Stimulated activated CD8-positive, alpha-beta memory T cell treated with anti-CD3 and anti-CD28 coated beads, Interleukin-12 subunit alpha, Interleukin-12 subunit beta, amount 100 ng/mL, for 24 hours (primary cell): ENCODE measurements around the gene TEX13B.

Experiments
- DNase-seq: peaks from one replicate; pipeline ENCODE4 v3.0.0-alpha.2; 2020; ENCODE audit errors: extremely low read depth

TEX13B gene

DNA sequence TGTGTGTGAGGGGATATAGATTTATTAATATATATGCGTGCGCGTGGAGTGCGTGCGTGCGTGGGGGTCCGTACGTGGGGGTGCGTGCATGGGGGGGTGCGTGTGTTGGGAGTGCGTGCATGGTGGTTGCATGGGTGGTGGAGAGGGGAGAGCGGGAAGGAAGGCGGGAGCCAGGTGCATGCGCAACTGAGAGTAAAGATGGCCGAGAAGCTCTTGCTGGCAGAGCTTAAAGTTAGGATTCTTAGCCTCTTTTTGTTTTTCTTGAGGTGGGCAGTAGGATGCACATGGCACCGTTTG is 45.8 kb downstream of the TEX13B start:
- no peak for DNase-seq

DNA sequence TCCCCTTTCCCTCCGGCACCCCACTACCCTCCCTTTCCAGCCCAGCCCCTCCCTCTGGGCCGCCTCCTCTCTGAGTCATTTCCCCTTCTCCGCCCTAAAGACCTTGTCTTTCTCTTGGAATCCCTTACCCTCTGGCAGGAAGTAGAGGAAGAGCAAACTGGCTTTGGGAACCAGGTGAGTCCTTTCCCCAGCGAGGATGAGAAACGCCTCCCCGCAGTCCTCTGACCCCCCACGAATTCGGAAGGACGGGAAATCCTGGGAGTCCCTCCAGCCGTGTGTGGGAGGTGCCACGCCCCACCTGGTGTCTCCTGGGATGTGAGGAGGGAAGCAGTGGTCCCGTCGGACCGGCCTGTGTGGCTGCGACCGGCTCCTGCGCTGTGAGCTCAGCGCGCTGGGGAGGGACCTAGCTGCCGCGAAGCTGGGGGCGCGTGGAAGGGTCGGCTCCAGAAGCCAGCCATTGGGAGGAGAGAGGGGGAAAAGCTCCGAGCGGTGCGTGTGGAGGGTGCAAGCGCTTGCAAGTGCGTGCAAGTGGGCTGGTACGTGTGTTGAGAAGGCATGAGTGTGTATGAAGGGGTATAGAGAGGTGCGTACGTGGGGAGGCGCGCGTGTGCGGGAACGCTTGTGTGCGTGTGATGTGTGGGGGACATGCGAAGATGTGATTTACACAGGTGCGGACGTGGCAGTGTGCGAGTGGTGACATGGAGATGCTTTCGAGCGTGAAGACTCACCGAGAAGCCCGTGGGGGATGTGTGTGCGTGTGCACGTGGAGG is 46.3 kb downstream of the TEX13B start:
- no peak for DNase-seq

DNA sequence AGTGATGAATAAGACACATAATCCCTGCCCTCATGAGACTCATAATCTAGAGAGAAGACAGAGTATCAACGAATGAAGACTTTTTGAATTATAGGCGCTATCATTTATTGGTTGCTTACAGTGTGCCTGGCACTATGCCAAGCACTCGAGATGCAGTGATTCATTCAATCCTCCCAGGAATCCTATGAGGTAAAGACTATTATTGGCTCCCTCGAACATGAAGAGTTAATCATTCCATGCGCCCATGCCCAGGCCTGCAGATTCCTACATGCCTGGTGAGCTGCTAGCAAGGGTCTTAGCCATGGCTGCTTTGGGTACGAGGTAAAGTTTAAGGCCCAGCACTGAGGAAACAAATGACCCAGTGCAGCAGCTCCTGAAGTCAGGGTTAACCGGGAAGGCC is 47.0 kb downstream of the TEX13B start:
- DNase-seq = no peak

DNA sequence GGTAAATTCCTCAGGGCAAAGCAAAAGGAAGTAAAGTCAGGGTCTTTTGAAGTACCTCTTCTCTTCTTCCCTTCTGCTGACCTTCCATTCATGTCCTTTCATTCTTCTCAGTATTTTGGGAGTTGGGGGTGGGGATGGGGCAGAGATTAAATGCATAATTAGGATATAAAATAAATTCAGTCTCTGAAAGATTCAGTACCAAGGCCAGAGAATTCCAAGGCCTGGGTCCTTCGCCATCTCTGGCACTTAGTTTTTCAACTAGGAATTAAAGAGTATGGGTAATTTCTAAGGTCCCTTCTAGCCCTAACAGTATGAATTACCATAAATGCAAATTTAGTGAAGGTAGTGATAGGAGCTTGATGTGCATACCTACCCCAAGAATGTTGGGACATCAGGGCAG is 47.9 kb downstream of the TEX13B start:
- DNase-seq = no peak
